Measurements from ENCODE around the gene BEGAIN. TPM values are rescaled to one million over a fixed set of nuclear protein-coding genes. Genes with fewer than 3 reads are reported as not detected.
A peak's percentile ranks its signal among the peaks of the same experiment; 100 is the strongest.

Gene BEGAIN
- total RNA-seq, 1 experiment from 2014 or later = 1.8 TPM

DNA sequence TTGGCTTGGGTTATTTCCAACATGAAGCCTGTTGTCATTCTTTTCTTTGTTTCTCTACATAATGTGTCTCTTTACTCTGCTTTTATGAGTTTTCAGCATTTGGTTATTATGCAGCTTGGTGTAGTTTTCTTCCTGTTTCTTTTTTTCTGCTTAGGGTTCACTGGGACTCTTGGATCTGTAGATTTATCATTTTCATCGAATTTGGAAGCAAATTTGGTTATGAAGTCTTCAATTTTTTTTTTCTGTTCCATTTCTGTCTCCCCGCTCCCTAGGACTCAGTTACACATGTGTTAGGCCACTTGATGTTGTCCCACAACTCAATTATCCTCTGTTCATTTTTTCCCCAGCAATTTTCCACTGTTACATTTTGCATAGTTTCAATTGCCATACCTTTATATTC, 13.8 kb upstream of the BEGAIN start:
- DNase-seq (ENCODE audit: low spot score) = no peak

DNA sequence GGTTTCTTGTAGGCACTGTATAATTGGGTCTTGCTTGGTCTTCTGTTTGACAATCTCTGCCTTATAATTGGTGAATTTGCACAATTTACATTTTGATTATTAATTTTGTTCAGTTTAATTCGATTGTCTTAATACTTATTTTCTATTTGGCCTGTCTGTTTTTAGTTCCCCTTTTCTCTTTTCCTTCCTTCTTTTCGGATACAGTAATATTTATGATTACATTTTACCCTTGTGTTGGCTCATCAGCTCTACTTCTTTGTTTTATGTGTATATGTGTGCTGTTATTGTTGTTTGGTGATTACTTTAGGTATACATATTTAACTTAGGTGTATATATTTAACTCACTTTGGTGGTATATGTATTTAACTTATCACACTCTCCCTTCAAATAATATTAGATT, 12.8 kb upstream of the BEGAIN start:
- no peak for DNase-seq (ENCODE audit: low spot score)

DNA sequence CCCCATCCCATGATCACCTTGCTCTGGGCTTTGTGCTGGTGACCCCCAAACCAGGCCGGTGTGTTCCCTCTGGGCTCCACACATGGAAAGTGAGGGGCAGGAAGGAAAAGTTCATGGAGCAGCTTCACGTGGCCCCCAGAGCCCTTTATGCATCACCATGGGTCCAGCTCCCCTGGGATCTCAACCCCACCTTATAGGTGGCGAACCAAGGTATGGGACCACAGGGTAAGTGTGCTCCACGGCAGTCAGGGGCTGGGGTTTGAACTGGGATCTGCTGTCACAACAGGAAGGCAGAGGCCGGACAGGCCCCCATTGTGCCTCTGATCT, 7.4 kb upstream of the BEGAIN start:
- no peak for DNase-seq (ENCODE audit: low spot score)

DNA sequence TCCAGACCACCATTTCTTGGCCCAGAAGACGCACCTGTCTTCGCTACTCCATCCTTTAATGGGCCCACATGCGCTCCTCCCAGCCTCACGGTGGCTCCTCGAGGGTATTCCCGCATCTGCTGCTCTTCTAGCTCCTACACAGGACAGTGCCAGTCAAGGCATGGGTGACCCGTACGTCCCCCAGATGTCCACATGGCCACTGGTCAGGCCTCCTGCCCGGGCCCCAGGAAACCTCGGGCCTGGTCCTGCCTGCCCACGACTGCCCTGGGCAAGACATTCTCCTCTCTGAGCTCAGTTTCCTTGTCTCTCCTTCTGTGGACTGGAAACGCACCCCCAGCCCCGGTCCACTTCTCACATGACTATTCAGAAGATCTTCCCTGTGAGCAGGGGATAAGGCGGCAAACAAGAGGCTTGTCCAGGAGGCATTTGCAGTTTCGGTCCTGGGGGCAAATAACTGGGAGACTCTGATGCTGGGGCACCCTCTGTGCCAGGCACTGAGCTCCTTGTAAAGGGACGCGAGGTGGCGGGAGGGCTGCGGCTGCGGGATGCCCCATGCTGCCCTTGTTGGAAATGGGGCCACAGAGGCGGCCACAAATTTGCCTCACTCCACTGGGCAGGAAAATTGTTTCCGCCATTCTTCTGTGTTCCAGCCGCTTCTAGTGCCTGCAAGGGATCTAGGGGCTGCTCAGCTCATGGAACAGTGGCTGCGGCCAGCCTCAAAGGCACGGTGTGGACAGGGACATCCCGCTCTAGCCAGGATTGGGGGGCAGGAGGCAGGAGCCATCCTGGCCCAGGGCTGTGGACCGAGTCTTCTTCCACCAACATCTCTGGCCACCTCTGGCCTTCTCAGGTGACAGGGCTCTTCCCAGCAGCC, 6.8 kb upstream of the BEGAIN start:
- DNase-seq (ENCODE audit: low spot score) = no peak

DNA sequence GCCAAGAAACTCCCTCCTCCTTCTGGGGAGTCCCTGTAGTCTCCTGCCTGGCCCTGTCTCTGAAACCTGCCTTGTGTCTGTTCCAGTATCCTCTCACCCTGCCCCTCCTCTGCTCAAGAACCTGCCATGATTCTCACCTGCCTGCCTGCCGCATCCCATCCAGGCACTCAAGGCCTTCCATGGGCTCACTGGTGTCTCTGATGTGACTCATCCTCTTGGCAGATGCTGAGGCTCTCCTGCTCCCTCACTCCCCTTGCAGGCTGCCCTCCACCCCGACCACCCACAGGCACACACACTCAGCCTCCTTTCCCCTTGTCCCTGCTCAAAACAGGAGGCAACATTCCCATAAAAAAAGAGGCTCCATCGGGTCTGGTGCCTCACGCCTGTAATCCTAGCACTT, 5.8 kb upstream of the BEGAIN start:
- DNase-seq (ENCODE audit: low spot score) = no peak

DNA sequence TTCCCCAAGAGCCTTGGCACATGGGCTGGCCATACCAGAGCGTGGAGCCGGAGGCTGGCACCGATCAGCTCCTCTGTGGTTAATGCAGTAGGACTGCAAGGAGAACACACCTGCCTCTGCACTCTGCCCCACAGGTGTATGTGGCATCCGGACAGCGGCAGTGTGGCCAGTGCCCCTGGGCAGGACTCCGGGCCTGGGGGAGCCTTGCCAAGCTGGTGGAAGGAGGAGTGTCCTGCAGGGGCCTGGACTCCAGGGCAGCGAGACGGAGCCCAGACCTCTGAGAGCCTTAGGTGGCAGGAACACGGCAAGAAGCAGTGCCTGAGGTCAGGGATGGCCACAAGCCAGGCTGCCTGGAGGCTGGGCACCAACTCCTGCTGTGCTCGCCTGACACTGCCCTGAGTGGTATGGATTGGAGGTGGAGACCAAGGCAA, 5.3 kb upstream of the BEGAIN start:
- DNase-seq (ENCODE audit: low spot score) = no peak

DNA sequence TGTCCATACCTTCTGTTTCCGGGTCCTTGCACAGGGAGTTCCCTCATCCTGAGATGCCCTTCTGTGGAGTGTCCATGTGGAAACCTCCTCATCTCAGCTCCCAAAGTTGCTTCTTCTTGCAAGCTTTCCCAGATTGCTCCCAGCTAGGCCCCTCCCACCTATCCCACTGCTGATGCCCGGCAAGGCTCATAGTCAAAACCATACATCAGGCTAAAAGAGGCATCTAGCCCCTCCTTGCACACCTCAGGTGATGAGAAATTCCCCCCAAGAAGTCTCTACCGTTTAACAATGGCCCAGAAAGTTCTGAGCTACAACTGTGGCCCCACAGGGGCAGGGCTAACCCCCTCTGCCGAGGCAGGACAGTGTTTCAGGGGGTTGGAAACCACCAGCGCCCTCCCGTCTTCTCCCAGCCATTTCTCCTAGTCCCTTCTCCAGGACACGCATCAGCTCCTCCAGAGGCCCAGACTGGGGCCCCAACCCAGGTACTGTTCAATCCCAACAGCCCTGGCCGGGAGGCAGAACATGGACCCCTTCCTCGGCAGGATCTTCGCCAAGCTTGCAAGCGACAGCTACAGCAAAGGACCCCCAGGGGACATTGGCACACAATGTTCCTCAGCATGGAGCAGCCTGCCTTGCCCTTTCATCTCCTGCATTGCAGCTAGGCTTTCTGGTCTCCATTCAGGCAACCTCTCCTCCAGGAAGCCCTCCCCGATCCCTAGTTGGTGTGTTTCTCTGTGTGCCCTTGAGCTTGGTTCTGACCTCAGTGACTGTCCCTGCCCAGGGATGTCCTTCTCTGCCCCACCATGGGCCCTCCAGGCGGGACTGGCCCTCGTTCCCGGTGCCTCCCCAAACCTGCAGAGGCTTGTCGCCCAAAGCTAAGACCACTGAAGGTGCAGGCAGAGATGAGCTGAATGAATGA, 4.5 kb upstream of the BEGAIN start:
- no peak for DNase-seq (ENCODE audit: low spot score)

DNA sequence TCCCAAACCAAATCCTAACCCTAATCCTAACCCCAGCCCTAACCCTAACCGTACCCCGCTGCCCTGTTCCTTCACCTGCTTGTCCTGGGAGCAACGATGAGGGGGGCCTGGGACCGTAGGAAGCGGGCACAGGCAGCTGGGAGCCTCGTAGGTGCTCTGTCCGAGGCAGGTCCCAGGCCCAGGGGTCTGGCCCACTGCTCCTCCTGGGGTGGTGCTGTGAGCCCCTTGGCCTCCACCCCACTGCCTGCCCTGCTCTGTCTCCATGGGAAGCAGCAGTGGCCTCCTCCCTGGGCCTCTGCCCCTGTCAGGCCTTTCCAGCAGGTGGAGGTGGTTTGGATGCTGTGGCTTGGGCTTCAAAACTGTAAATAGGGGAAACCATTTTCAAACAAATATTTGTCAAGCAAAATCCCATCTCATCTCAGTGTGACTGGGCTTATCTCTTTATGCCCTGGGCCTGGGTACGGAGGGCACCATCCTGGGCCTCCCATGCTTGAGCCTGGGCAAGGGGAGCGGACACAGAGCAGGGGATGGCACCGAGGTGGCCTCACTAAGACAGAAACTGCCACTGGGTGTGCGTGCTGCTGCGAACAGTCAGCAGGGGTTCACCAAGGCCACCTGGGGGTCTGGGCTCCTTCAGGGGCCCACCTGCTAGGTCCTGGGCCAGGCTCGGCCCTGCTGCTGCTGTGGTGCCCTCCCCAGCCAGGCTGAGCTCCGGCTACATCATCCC, 3.7 kb upstream of the BEGAIN start:
- no peak for DNase-seq (ENCODE audit: low spot score)

DNA sequence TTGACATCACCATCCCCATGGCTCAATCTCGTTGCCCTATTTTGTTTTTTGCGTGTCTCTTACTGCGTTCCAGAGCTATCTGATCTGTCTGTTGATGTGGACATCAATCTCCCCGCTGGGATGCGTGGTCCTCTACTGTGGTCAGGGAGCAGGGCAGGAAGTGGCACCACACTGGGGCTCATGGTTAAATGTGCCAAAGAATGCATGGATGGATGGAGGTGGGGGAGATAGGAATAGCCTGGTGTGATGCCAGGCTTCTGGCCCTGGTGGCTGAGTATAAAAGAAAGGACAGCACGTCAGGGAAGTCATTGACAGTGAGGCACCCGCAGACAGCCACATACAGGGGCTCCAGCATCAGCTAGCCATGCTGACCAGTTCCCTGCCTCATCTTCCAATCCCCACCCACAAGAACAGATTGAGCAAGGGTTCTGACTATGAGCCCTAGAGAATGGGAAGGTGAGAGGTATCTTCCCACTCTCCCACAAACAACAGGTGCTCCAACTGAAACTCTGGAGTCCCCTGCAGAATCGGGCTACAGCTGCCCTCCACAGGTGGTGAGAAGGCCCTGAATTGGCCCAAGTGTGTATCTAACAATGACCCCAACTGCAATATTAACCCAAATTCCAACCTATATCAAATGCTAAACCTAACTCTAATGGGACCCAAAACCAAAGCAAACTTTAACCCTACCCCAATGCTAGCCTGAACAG, 2.7 kb upstream of the BEGAIN start:
- DNase-seq (ENCODE audit: low spot score) = no peak

DNA sequence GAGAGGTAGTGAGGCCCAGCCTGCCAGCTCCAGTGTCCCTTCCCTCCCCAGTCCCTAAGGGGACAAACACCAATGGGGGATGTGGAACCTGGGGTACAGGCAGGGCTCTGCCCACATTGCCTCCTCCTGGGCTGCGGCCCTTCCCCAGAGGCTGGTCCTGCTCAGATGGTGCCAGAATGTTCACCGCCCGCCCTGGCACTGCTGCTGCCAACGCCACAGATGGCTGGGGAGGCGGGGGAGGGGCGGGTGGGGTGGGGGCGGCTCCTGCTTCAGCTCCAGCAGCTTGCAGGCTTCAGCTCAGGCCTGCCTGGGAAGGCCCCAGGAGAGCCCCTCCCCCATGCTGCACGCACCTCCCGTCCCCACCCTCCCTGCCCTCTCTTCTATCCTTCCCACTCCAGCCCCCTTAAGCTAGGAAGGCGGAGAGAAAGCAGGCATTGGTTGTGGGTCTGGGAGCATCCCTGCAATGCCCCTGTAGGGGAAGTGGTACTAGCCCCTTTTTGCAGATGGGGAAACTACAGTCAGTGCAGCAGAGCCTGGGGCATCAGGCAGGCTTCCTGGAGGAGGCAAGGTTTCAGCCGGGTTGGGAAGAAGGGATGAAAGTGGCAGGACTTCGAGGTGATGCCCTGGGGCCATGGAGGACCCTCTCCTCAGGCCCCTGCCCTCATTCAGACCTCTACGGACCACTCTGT, 2.0 kb upstream of the BEGAIN start:
- no peak for DNase-seq (ENCODE audit: low spot score)

DNA sequence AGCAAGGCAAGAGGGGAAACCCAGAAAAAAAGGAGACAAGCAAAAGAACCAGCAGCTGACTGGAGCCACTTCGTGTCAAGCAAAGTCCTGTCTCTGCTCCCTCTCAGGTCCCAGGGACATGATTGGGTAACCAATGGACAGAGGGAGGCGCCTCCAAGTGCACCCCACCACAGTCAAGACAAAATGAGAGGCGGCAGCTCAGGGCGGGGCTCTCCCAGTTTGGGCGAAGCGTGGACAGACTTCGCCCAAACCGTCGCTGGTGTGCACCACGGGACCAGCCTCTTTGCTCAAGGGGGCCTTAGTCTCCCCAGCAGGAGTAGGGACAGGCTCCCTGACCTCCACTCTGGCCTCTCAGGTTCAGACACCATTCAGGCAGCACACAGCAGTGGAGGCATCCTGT, 1.5 kb upstream of the BEGAIN start:
- DNase-seq (ENCODE audit: low spot score) = no peak

DNA sequence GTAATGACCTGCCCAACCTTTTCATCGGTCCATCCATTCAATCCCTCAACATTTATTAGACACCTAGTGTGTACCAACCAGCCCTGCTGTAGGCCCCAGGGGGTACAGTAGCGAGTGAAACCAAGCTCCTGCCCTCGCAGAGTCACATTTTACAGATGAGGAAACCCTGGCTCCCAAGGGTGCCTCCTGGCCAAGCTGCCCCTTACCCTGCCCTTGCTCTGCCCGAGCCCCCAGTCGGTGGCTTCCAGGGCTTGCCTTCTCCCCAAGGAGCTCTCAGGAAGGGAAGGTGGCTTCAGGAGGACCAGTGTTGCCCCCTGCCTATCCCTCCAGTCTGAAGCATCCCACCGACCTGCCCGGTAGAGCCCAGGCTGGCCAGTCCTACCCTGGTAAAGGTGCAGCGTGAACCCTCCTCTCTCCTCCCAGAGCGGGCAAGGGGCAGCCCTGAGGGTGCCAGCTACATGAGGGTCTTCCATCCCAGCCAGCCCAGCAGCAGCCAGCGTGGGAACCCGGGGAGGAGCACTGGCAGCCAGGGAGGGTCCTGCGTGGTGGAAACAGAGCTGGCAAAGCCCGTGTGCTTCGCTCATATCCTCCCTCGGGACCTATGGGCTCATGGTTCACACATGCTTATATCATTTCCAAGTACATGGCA, 670 bp upstream of the BEGAIN start:
- DNase-seq (ENCODE audit: low spot score) = no peak

DNA sequence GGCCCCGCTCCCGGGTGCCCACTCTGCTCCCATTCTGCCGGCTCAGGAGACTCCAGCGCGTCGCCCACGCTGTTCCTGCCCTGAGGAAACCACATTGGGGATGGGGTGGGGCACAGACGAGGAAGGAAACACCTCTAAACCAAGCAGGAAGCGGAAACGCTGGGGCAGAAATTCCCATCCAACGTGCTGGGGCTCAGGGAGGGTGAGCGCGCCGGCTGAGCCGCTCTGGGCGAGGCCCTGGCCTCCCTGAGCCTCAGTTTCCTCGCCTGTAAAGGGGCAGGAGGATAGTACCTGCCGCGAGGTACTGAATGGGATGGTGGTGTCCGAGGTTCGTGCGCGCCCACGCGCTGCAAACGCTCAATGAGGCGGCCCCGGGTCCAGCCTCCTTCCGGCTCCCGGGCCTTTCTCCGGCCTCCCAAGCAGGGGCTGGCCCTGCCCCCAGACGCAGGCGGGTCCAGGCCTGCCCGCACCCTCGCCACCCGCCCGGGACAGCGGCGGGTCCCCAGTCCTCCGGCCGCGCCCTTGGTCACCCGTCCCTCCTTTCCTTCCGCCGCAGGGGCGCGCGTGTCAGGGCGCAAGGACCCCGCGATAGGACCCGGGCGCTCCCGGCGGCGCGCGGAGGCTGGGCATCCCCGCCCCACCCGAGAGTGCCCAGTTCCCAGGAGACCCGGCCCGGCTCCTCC, 673 bp downstream of the BEGAIN start:
- peak; percentile 47 for DNase-seq (ENCODE audit: low spot score)

DNA sequence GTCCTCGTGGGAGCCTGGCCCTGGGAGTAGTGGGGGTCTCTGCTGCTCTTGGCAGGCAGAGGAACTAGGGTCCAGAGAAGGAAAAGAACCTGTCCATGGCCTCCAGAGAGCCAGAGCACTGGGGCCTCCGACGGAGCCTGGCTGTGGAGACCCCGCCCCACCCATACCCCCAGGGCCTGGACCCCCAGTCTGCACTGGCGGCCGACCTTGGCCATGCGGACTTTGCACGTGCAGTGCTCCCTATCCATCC, 1.1 kb downstream of the BEGAIN start:
- DNase-seq (ENCODE audit: low spot score) = no peak

DNA sequence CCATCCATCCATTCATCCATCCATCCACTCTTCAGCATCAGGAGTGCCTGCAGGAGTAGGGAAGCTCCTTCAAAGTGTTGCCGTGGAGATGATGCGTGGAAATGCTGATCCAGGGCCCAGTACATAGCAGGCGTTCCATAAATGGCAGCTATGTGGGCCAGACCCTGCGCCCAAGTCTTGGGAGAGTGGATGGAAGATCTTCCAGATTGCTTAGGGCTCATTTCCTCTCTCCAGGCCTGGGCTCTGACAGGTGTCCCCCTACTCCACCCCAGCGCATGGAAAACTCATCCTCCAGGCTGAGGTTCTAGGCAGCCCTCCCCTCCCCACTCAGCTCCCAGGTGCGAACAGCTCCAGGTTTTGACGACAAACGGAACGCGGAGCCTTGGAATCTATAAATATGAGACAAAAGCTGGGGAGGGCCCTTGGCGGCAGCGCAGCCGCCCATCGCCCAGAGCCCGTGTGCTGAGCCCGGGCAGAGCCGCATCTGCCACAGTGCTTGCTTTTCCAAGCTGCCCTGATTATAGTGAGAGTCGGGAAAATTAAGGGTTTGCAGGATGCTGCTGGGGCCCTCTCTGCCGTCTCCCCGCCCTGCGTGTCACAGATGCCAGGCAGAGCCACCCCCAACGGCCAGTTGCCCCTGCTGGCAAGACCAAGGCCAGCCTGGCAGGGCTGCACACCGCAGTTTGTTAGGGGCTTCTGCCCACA, 1.6 kb downstream of the BEGAIN start:
- no peak for DNase-seq (ENCODE audit: low spot score)

DNA sequence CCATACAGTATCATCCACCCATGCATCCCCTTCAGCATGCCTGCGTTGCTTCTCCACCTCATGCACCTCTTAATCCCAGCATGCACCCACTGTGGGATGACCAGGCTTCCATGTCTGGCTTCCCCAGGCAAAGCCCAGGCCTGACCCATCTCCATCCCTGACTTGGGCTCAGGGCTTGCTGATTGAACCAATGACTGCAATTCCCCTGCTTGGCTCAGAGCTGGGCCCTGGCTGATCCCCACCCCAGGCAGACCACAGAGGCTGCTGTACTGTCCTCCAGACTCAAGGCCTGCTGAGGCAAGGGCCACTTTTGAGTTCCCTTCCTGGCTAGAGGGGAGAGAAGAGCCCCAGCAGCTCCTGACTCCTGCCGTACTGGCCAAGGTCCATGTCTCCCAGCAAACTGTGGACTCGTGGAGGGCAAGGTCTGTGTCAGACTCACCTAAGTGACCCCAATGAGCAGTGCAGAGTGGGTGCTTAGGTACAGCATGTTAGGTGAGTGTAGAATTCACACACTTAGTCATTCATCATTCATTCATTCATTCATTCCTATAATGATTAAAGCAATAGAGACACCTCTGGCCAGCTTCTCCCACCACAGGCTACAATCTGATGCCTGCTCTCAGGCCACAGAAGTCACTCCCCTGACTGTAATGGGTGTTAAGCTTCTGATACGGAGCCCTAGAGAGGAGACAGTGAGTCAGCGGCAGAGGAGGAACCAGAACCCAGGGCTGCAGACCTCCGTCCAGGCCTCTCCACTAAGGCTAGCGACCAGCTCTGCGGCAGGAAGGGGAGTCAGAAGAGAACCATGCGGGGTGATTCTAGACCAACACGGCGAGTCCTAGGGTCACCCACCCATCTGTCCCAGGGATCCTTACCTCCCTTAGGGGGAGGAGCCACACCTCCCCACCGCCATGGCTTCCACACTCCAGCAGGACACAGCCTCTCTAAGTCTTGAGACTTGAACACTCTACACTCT, 2.9 kb downstream of the BEGAIN start:
- no peak for DNase-seq (ENCODE audit: low spot score)

DNA sequence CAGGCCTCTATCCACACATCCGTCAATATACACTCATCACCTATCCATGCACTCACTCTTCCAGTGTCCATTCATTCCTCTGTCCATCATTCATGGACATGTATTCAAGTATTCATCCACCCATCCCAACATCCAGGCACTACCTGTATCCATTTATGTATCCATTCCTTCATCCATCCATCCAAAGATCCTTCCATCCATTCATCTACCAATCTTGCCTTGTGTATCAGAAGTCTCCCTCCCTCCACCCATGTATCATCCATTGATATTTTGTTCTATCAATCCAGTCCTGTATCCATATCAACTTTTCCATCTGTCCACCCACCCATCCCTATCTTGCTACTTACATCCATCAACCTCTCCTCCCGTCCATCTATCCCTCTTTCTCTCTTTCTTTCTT, 4.0 kb downstream of the BEGAIN start:
- DNase-seq (ENCODE audit: low spot score) = no peak

DNA sequence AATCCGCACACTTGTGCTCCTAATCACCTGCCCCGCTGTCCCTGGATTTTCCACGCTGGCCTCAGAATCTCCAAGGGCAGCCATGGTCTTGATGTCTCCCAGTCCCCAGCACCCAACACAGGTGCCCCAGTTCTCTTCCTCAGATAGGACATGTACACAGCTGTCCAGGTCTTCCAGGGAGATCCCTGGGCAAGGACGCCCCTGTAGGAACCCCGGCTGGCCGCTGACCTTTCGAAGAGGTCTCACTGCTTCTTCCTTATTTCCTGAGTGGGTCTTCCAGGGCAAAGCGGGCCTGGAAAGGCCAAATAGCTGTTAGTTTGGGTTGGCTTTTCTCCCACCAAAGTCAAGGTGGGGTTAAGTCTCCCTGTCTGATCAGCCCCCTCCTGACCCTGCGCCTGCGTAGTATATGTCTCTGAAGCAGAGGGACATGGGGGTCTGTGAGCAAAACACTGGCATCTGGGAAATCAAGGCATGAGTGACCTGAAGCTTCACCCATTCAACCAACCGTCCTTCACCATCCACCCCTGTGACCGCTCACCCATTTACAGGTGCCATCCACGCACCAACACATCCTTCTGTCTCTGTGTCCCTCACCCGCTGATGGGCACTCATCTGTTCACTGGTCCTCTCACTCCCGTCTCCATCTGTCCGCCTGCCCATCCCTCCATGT, 4.6 kb downstream of the BEGAIN start:
- no peak for DNase-seq (ENCODE audit: low spot score)
